CD8-positive, alpha-beta memory T cell (primary cell): Measurements from ENCODE around the gene RBMS1. TPM values are rescaled to one million over a fixed set of nuclear protein-coding genes. Genes with fewer than 3 reads are reported as not detected.

Experiments used
- CTCF ChIA-PET: fragments of 350-600 bp; sonication (Branson Sonifier 250); formaldehyde crosslinking; loops from one replicate; lab custom pipeline; 2021; ENCODE audit warnings: antibody characterized with exemption; lab: Charles Lee
- POLR2A ChIA-PET: fragments of 350-600 bp; sonication (Branson Sonifier 250); formaldehyde crosslinking; loops from one replicate; lab custom pipeline; 2021; ENCODE audit warnings: antibody characterized with exemption; lab: Charles Lee
- DNase-seq, 5 donors: peaks; one replicate each; pipeline versions ENCODE4 v3.0.0 to v3.0.0-alpha.2; 2020 to 2022; ENCODE audit warnings: mixed read lengths in 1 of 5
- H3K27ac ChIP-seq: one replicate; pipeline ENCODE4 v1.7.0; 2013; ENCODE audit warnings: low read depth, mild to moderate bottlenecking, low read length, moderate library complexity
- H3K27me3 ChIP-seq: 2 replicates; pipeline ENCODE4 v1.7.0; 2013; ENCODE audit warnings: low read length, mild to moderate bottlenecking; ENCODE audit not compliant: insufficient read depth, poor library complexity, severe bottlenecking
- H3K36me3 ChIP-seq: 2 replicates; pipeline ENCODE4 v1.7.0; 2013; ENCODE audit warnings: mild to moderate bottlenecking, low read length, moderate library complexity; ENCODE audit not compliant: insufficient read depth
- H3K4me1 ChIP-seq: 2 replicates; pipeline ENCODE4 v1.7.0; 2013; ENCODE audit warnings: mild to moderate bottlenecking, low read length, moderate library complexity; ENCODE audit not compliant: insufficient read depth
- H3K4me3 ChIP-seq: 2 replicates; pipeline ENCODE4 v1.7.0; 2013; ENCODE audit warnings: mild to moderate bottlenecking, low read length
- H3K9me3 ChIP-seq: 2 replicates; pipeline ENCODE4 v1.7.0; 2013; ENCODE audit warnings: mild to moderate bottlenecking, low read length
- H3K27ac Mint-ChIP-seq, 8 donors: one replicate each; pipeline ENCODE4 v1.8.0; 2020 to 2021; ENCODE audit warnings: mixed read lengths in 8 of 8, mild to moderate bottlenecking in 6 of 8, inconsistent platforms in 3 of 8, moderate library complexity in 3 of 8
- H3K27me3 Mint-ChIP-seq, 2 donors: one replicate each; pipeline ENCODE4 v1.8.0; 2020 to 2021; ENCODE audit warnings: mixed read lengths in 2 of 2, mild to moderate bottlenecking in 1 of 2, moderate library complexity in 1 of 2
- H3K36me3 Mint-ChIP-seq, 3 donors: one replicate each; pipeline ENCODE4 v1.8.0; 2020 to 2021; ENCODE audit warnings: mixed read lengths in 3 of 3, inconsistent platforms in 1 of 3, mild to moderate bottlenecking in 1 of 3
- H3K4me1 Mint-ChIP-seq, 3 donors: one replicate each; pipeline ENCODE4 v1.8.0; 2020 to 2021; ENCODE audit warnings: mixed read lengths in 3 of 3, inconsistent platforms in 1 of 3, mild to moderate bottlenecking in 1 of 3
- H3K4me3 Mint-ChIP-seq, 7 donors: one replicate each; pipeline ENCODE4 v1.8.0; 2020 to 2021; ENCODE audit warnings: mixed read lengths in 7 of 7, mild to moderate bottlenecking in 6 of 7, moderate library complexity in 4 of 7, inconsistent platforms in 2 of 7
- H3K9me3 Mint-ChIP-seq, 5 donors: one replicate each; pipeline ENCODE4 v1.8.0; 2020 to 2022; ENCODE audit warnings: mixed read lengths in 5 of 5, mild to moderate bottlenecking in 3 of 5, moderate library complexity in 2 of 5, inconsistent platforms in 1 of 5
- polyA plus RNA-seq: library from polyadenylated mRNA; unstranded; fragments of 300-500 nt; fragmentation: Illumina TruSeq; gene quantifications from one replicate; pipeline ENCODE4 v1.2.3, GENCODE V29; 2021
- total RNA-seq, 2 experiments: library from RNA; stranded (reverse); gene quantifications; one replicate each; pipeline ENCODE4 v1.2.3, GENCODE V29; 2021

Gene RBMS1
- total and polyA plus RNA-seq, 3 experiments from 2014 or later = 48.8 to 130 (median 50.3) TPM

DNA sequence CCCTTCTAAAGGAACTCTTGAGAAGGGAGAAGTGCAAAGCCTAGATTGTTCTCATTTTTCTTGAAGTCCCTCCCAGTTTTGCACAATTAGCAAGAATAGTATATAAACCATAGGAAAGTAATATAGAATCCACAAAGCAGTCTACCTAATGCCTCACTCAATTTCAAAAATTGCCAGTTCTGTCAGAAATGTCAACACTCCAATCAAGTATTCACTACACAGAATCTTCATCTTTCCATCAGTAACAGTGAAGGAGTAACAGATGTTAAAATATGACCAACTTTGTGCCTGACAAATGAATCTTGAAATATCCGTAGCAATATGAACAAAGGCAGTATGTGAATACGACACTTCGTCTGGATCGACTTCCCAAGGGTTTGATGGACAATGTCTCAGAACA lies 56.3 kb downstream of the RBMS1 start:
- Histone ChIP-seq H3K27me3 (no peaks in the 10 kb centered on the region), H3K4me3 (no peak overlapping the region), H3K4me1 (peaks cover 24% of the 10 kb centered on the region), H3K36me3 (no peaks in the 10 kb centered on the region), H3K27ac (no peak overlapping the region), H3K9me3 (no peaks in the 10 kb centered on the region)
- H3K36me3 Mint-ChIP-seq = peaks cover 4 to 7% (median 5%) of the 10 kb centered on the region in 3 donors
- peaks cover 25 to 43% (median 37%) of the 10 kb centered on the region in 3 donors for H3K4me1 Mint-ChIP-seq
- H3K27me3 Mint-ChIP-seq = peaks cover 0 to 3% of the 10 kb centered on the region in 2 donors
- H3K27ac Mint-ChIP-seq = peak overlapping the region in 1 of 8 donors; percentile 17
- ChIA-PET CTCF (no interaction called here), POLR2A (no interaction called here)
- H3K9me3 Mint-ChIP-seq = no peaks in the 10 kb centered on the region
- H3K4me3 Mint-ChIP-seq = no peak overlapping the region
- DNase-seq = no peak

DNA sequence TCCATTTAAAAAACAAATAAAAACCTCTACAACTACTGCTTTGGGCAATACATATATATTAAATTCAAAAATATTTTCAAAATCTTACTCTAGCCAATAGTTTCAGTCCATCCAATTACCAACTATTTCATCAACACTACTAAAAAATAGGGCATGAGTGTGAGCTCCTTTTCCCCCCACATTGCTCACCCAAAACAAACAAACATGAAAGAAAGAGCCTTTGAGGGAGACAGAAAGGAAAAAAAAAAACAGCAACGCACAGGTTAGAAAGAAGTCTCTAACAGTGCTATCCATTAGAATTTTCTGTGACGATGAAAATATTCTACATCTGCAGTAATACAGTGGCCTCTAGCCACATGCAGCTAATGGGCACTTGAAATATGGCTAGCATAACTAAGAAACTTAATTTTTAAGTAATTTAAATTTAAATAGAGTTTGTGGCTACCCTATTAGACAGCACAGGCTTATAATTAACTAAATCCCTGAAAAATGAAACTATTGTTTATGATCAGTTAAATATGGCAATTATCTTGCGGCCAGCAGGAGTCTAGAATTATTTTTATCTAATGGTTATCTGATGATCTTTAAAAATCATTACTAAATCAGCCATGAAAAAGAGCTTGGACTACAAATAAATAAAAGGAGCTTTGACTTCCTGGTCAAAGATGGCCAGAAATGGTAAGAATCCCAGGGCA lies 59.2 kb downstream of the RBMS1 start:
- no peaks in the 10 kb centered on the region for H3K27me3 ChIP-seq
- H3K27ac ChIP-seq = no peak overlapping the region
- ChIA-PET POLR2A (interaction anchor here (0.7 to 1.1 kb wide), 2 partner anchors 9 to 10 kb away, joined by 3 to 6 read pairs; no protein-coding TSS in a partner anchor), CTCF (interaction anchor here (1.5 kb wide), 1 partner anchor 27 kb away, joined by 3 read pairs; no protein-coding TSS in a partner anchor)
- no peak overlapping the region for H3K4me3 Mint-ChIP-seq
- H3K4me1 ChIP-seq = peaks cover 31% of the 10 kb centered on the region
- H3K36me3 Mint-ChIP-seq = peaks cover 1 to 10% (median 6%) of the 10 kb centered on the region in 3 donors
- peak overlapping the region in 1 of 8 donors; percentile 53 for H3K27ac Mint-ChIP-seq
- no peaks in the 10 kb centered on the region for H3K27me3 Mint-ChIP-seq
- no peak for DNase-seq
- H3K4me3 ChIP-seq = no peak overlapping the region
- H3K9me3 ChIP-seq = no peaks in the 10 kb centered on the region
- H3K36me3 ChIP-seq = no peaks in the 10 kb centered on the region
- peaks cover 0 to 13% (median 3%) of the 10 kb centered on the region in 5 donors for H3K9me3 Mint-ChIP-seq
- H3K4me1 Mint-ChIP-seq = peaks cover 33 to 61% (median 60%) of the 10 kb centered on the region in 3 donors

DNA sequence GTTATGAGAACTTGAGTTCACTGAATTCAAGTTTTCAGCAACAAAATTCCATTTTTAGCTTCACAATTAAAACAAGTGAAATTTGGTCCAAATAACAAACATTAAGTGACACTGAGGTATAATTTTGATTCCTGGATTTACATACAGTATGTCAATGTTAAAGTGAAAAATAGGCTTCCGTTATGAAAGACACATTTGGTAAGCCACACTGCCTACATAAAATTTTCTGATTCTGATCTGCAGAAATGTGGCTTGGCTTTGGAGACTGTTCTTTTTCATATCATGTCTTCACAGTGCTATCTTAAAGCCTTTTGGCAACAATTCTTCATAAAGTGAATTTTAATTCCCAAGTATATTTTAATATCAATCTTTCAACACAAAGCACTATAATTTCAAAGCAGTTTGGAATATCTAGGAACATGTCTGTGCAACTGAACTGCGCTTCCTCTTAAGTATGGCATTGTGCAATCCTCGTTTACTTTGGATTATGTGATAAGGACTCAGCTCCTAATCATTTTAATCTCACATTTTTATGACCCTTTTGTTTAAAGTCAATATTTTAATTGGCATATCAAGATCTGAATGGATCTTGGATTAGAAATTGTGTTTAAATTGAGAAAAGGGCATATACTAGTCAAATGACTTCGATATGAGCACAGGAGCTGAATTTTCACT lies 60.0 kb downstream of the RBMS1 start:
- H3K27ac ChIP-seq = no peak overlapping the region
- POLR2A ChIA-PET = interaction anchor here (0.6 to 1.1 kb wide), 4 partner anchors 9 to 72 kb away, joined by 3 to 6 read pairs (median 3); no protein-coding TSS in a partner anchor
- Mint-ChIP-seq H3K4me1 (peaks cover 38 to 69% (median 68%) of the 10 kb centered on the region in 3 donors), H3K36me3 (peaks cover 1 to 10% (median 6%) of the 10 kb centered on the region in 3 donors), H3K4me3 (no peak overlapping the region), H3K9me3 (peaks cover 0 to 13% (median 3%) of the 10 kb centered on the region in 5 donors), H3K27ac (no peak overlapping the region), H3K27me3 (no peaks in the 10 kb centered on the region)
- H3K4me1 ChIP-seq = peaks cover 39% of the 10 kb centered on the region
- no peak for DNase-seq
- no peaks in the 10 kb centered on the region for H3K27me3 ChIP-seq
- H3K4me3 ChIP-seq = no peak overlapping the region
- H3K9me3 ChIP-seq = no peaks in the 10 kb centered on the region
- CTCF ChIA-PET = interaction anchor here (1.1 to 1.5 kb wide), 2 partner anchors 27 to 109 kb away, joined by 3 read pairs; no protein-coding TSS in a partner anchor
- H3K36me3 ChIP-seq = no peaks in the 10 kb centered on the region

DNA sequence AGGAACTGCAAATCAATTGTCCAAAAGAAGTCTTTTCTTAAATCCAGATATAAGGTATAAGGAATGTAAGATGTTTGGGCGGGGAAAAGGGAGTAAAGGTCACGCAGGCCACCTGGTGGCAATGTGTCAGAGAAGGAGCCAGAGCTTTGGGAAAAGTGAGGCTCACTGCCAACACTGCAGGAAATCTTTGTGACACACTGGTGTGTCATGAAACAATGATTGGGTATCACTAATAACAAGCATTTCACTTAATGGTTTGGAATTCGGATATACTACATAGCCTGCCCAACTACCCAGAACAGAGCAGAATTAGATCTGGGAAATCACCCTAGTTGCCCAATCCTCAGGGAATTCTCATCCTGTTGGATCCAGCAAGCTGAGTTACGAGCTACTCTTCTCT lies 61.0 kb downstream of the RBMS1 start:
- Histone ChIP-seq H3K27ac (no peak overlapping the region), H3K36me3 (no peaks in the 10 kb centered on the region), H3K27me3 (no peaks in the 10 kb centered on the region), H3K4me3 (no peak overlapping the region), H3K9me3 (no peaks in the 10 kb centered on the region), H3K4me1 (peaks cover 47% of the 10 kb centered on the region)
- H3K27ac Mint-ChIP-seq = peak overlapping the region in 3 of 8 donors; percentile 51 to 76 (median 61)
- no peak for DNase-seq
- peaks cover 1 to 10% (median 5%) of the 10 kb centered on the region in 3 donors for H3K36me3 Mint-ChIP-seq
- no peaks in the 10 kb centered on the region for H3K27me3 Mint-ChIP-seq
- ChIA-PET CTCF (interaction anchor here (1.1 kb wide), 1 partner anchor 108 kb away, joined by 3 read pairs; no protein-coding TSS in a partner anchor), POLR2A (interaction anchor here (0.6 kb wide), 1 partner anchor 42 kb away, joined by 3 read pairs; no protein-coding TSS in a partner anchor)
- H3K4me3 Mint-ChIP-seq = no peak overlapping the region
- peaks cover 47 to 76% (median 75%) of the 10 kb centered on the region in 3 donors for H3K4me1 Mint-ChIP-seq
- H3K9me3 Mint-ChIP-seq = peaks cover 0 to 13% (median 3%) of the 10 kb centered on the region in 5 donors

DNA sequence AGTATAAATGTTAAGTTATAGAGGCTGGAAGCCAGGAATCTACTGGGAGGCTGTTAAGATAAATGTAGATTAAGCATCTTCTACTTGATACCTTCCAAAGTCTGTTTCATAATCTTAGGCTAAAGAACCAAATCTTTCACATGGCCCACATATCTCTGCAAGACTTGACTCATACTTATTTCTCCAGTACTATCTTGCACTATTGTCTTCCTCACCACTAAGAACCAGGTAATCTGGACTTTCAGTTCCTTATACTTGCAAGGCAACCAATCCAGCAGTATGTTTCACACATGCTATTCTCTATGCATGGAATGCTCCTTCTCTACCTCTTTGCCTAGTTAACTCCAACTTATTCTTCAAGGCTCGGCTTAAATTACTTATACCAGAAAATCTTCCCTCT lies 62.2 kb downstream of the RBMS1 start:
- POLR2A ChIA-PET = no interaction called here
- H3K4me1 ChIP-seq = peaks cover 59% of the 10 kb centered on the region

DNA sequence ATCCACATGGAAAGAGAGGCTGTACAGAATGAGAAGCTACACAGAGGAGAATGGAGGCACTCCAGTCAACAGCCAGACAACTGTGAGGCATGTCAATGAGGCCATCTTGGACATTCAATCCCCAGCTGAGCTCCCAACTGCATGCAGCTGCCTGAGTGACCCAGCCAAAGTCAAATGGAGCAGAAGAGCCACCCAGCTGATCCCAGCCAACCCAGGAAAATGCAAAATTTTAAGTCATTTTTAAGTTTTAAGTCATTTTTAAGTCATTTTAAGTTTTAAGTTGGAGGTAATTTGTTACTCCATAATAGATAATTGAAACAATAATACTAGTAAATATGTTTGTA lies 63.6 kb downstream of the RBMS1 start:
- ChIA-PET POLR2A (interaction anchor here (1.1 kb wide), 1 partner anchor 19 kb away, joined by 4 read pairs; no protein-coding TSS in a partner anchor), CTCF (interaction anchor here (1.2 to 3.6 kb wide), 9 partner anchors 11 to 564 kb away, joined by 3 to 25 read pairs (median 4); no protein-coding TSS in a partner anchor)
- peaks cover 0 to 10% (median 5%) of the 10 kb centered on the region in 3 donors for H3K36me3 Mint-ChIP-seq
- no peak overlapping the region for H3K4me3 Mint-ChIP-seq
- Histone ChIP-seq H3K36me3 (no peaks in the 10 kb centered on the region), H3K27ac (no peak overlapping the region), H3K27me3 (no peaks in the 10 kb centered on the region), H3K4me1 (peaks cover 50% of the 10 kb centered on the region), H3K9me3 (no peaks in the 10 kb centered on the region), H3K4me3 (no peak overlapping the region)
- H3K27me3 Mint-ChIP-seq = no peaks in the 10 kb centered on the region
- H3K27ac Mint-ChIP-seq = peak overlapping the region; percentile 69 to 96 (median 90)
- H3K4me1 Mint-ChIP-seq = peaks cover 56 to 84% (median 82%) of the 10 kb centered on the region in 3 donors
- peaks cover 0 to 13% (median 3%) of the 10 kb centered on the region in 5 donors for H3K9me3 Mint-ChIP-seq
- DNase-seq = no peak

More for the DNA sequence above, 62.2 kb downstream of the RBMS1 start:
- DNase-seq = no peak
- no peaks in the 10 kb centered on the region for H3K27me3 Mint-ChIP-seq
- peaks cover 0 to 10% (median 5%) of the 10 kb centered on the region in 3 donors for H3K36me3 Mint-ChIP-seq
- peaks cover 53 to 81% (median 77%) of the 10 kb centered on the region in 3 donors for H3K4me1 Mint-ChIP-seq
- H3K4me3 ChIP-seq = no peak overlapping the region
- peak overlapping the region in 4 of 8 donors; percentile 9 to 39 (median 22) for H3K27ac Mint-ChIP-seq
- no peak overlapping the region for H3K4me3 Mint-ChIP-seq
- peaks cover 0 to 13% (median 3%) of the 10 kb centered on the region in 5 donors for H3K9me3 Mint-ChIP-seq
- CTCF ChIA-PET = no interaction called here
- no peaks in the 10 kb centered on the region for H3K36me3 ChIP-seq
- H3K27ac ChIP-seq = no peak overlapping the region
- no peaks in the 10 kb centered on the region for H3K27me3 ChIP-seq
- H3K9me3 ChIP-seq = no peaks in the 10 kb centered on the region

DNA sequence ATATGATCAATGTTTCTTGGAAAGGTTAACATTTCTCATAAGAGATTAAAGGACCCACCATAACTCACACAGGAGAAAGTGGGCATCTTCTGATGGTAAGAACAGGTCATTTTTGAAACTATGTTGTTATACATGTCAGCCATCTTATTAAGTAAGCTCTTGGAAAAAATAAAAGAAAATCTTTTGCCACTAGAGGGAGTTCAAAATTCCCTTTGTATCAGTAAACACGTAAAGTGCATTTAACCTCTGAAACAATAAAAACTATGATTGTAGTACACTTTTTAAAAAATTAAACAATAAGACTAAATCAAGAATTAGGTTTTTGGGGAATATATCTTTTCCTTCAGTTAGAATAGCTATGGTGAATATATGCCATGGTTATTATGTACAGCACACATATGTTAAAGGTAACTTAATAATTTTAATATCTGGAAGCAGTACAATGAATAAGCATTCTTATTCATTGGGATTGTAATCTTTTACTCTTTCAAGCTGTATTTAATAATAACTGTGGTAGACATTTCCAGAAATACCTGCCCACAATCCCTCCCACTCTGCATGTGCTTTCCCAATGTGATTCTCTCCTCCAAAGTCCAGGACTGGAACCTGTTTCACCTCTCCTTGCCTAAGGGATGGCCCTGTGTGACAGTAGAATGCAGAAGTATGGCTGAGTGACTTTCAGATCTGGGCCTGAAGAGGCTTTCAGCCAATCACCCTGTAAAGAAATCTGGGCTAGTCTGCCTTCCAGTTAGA lies 64.2 kb downstream of the RBMS1 start:
- CTCF ChIA-PET = interaction anchor here (0.8 to 3.6 kb wide), 16 partner anchors 10 to 565 kb away, joined by 3 to 25 read pairs (median 4); partner anchors contain the start of gene RBMS1
- H3K4me3 Mint-ChIP-seq = peak overlapping the region in 5 of 7 donors; percentile 7 to 63 (median 38)
- no peak overlapping the region for H3K27ac ChIP-seq

More for the DNA sequence above, 64.2 kb downstream of the RBMS1 start:
- Mint-ChIP-seq H3K27ac (peak overlapping the region; percentile 75 to 96 (median 88)), H3K27me3 (no peaks in the 10 kb centered on the region), H3K4me1 (peaks cover 52 to 86% (median 76%) of the 10 kb centered on the region in 3 donors), H3K9me3 (peaks cover 0 to 13% (median 3%) of the 10 kb centered on the region in 5 donors), H3K36me3 (peaks cover 0 to 10% (median 5%) of the 10 kb centered on the region in 3 donors)
- H3K9me3 ChIP-seq = no peaks in the 10 kb centered on the region
- H3K4me3 ChIP-seq = no peak overlapping the region
- no peaks in the 10 kb centered on the region for H3K36me3 ChIP-seq
- POLR2A ChIA-PET = interaction anchor here (0.6 to 3.5 kb wide), 5 partner anchors 15 to 36 kb away, joined by 3 to 20 read pairs (median 4); no protein-coding TSS in a partner anchor
- H3K4me1 ChIP-seq = peaks cover 45% of the 10 kb centered on the region
- no peaks in the 10 kb centered on the region for H3K27me3 ChIP-seq
- DNase-seq = peak in 2 of 5 donors; percentile 49 to 58
